NCI-H2029 treated with DMSO at 0.1 percent for 48 hours (cell line): ENCODE results near the gene CST5.
"Not testable (repeated sequence)": the region's sequence is repeated elsewhere in the genome, so short reads cannot be mapped to it uniquely, and the experiment has no call there.

ENCODE experiments used
- DNase-seq: peaks from one replicate; lab custom pipeline; 2025; lab: John Stamatoyannopoulos, UW

CST5 gene

GRCh38 chr20:23841693-23842092 lies 37.9 kb downstream of the CST5 start:
- DNase-seq = no peak

GRCh38 chr20:23835716-23836115 lies 43.8 kb downstream of the CST5 start:
- DNase-seq = no peak

GRCh38 chr20:23832775-23833513 lies 46.6 kb downstream of the CST5 start:
- DNase-seq = no peak

- DNase-seq = not testable (repeated sequence)
Measured at GRCh38 chr20:23831961-23832360, 47.6 kb downstream of the CST5 start.

GRCh38 chr20:23826541-23827021 lies 53.0 kb downstream of the CST5 start, which contains the start of gene CST2:
Gene CST2, minus strand, starts transcription at chr20:23826729. Its CDS starts 69 bp downstream, at chr20:23826660.
- no peak for DNase-seq
